GM12878 (cell line): ENCODE results near the gene ADAMTSL1. TPM values are rescaled to one million over a fixed set of nuclear protein-coding genes. Genes with fewer than 3 reads are reported as not detected.

Source experiments
- ATAC-seq: fragments of 200-7000 bp; cut with Tn5 transposase; 3 replicates; pipeline ENCODE4 v1.9.1; 2020; ENCODE audit warnings: mild to moderate bottlenecking, moderate library complexity
- BruUV-seq: library from RNA; stranded (reverse); fragments of 400-500 nt; replicated peaks from 2 replicates; lab custom pipeline; 2021; lab: Mats Ljungman, UMichigan
- CTCF ChIA-PET: fragments of 300-600 bp; sonication (Branson Sonifier 250); formaldehyde crosslinking; extraction: SDS; loops from one replicate; lab custom pipeline; 2021; ENCODE audit warnings: inconsistent platforms; lab: Yijun Ruan, JAX
- POLR2A ChIA-PET: fragments of 350-600 bp; formaldehyde crosslinking; extraction: SDS; loops from one replicate; lab custom pipeline; 2021; ENCODE audit warnings: inconsistent platforms; lab: Charles Lee
- RAD21 ChIA-PET: fragments of 300-600 bp; sonication (Branson Sonifier 250); formaldehyde crosslinking; loops from one replicate; lab custom pipeline; 2023; ENCODE audit warnings: antibody characterized with exemption; ENCODE audit not compliant: unreplicated experiment; lab: Charles Lee
- SMC1A ChIA-PET: fragments of 300-600 bp; sonication (Branson Sonifier 250); formaldehyde crosslinking; loops from one replicate; lab custom pipeline; 2023; ENCODE audit not compliant: unreplicated experiment, uncharacterized antibody; lab: Charles Lee
- DNase-seq: peaks from one replicate; pipeline ENCODE4 v3.0.0-alpha.2; 2011; ENCODE audit warnings: low read depth, low spot score
- FAIRE-seq: peaks from 3 replicates; lab custom pipeline; 2011; peaks lifted over from hg19 to GRCh38; lab: Jason Lieb, UNC
- H2AFZ ChIP-seq: 2 replicates; pipeline ENCODE4 v1.6.0; 2011; ENCODE audit warnings: low read depth, low read length, control low read depth; ENCODE audit not compliant: control insufficient read depth
- H3K27ac ChIP-seq: 2 replicates; pipeline ENCODE4 v1.5.1; 2011; ENCODE audit warnings: control low read depth; ENCODE audit not compliant: control insufficient read depth, insufficient read depth
- H3K27me3 ChIP-seq, 2 experiments: replicated peaks in 1 of 2; 2 replicates each; pipeline versions ENCODE4 v1.6.0 to v1.6.1; 2011; ENCODE audit warnings: low read length in 1 of 2; ENCODE audit not compliant: control insufficient read depth in 2 of 2, insufficient read depth in 2 of 2
- H3K36me3 ChIP-seq, 2 experiments: 2 replicates each; pipeline ENCODE4 v1.5.1; 2011; ENCODE audit warnings: low read length in 1 of 2; ENCODE audit not compliant: control insufficient read depth in 2 of 2, insufficient read depth in 2 of 2
- H3K4me1 ChIP-seq: 2 replicates; pipeline ENCODE4 v1.6.1; 2011; ENCODE audit warnings: mild to moderate bottlenecking, low read length, moderate library complexity, mixed read lengths; ENCODE audit not compliant: control insufficient read depth, insufficient read depth
- H3K4me2 ChIP-seq: 2 replicates; pipeline ENCODE4 v1.6.0; 2011; ENCODE audit warnings: control low read depth; ENCODE audit not compliant: control insufficient read depth, insufficient read depth
- H3K4me3 ChIP-seq: fragments of 200-600 bp; sonication (generic); 2 replicates; pipeline ENCODE4 v1.5.1; 2016
- H3K79me2 ChIP-seq: 2 replicates; pipeline ENCODE4 v1.6.0; 2011; ENCODE audit warnings: low read length; ENCODE audit not compliant: control insufficient read depth, insufficient read depth
- H3K9ac ChIP-seq: 2 replicates; pipeline ENCODE4 v1.8.0; 2011; ENCODE audit warnings: low read length, control low read depth, mixed read lengths; ENCODE audit not compliant: control insufficient read depth, insufficient read depth
- H3K9me3 ChIP-seq: replicated peaks from 3 replicates; pipeline ENCODE4 v1.5.1; 2011; ENCODE audit warnings: mild to moderate bottlenecking, low read length; ENCODE audit not compliant: control insufficient read depth, insufficient read depth
- H4K20me1 ChIP-seq: 2 replicates; pipeline ENCODE4 v1.6.0; 2011; ENCODE audit not compliant: control insufficient read depth, insufficient read depth
- FOXM1 ChIP-seq: IDR thresholded peaks from 2 replicates; pipeline ENCODE4 v1.6.1; 2012; ENCODE audit warnings: low read depth, mild to moderate bottlenecking, inconsistent platforms, low read length, moderate library complexity
- NR2C1 ChIP-seq: fragments of 450-650 bp; IDR thresholded peaks from 2 replicates; pipeline ENCODE4 v1.6.1; 2017; ENCODE audit warnings: antibody characterized with exemption, mild to moderate bottlenecking, moderate library complexity
- POU2F2 ChIP-seq: IDR thresholded peaks from 3 replicates; pipeline ENCODE4 v1.6.1; 2011; ENCODE audit warnings: low read depth, mild to moderate bottlenecking, low read length, borderline replicate concordance
- PRDM15 ChIP-seq: fragments of 450-650 bp; formaldehyde crosslinking; IDR thresholded peaks from 2 replicates; pipeline ENCODE4 v1.4.0; 2020; ENCODE audit warnings: mild to moderate bottlenecking, moderate library complexity
- RAD21 ChIP-seq: IDR thresholded peaks from 2 replicates; pipeline ENCODE4 v1.6.1; 2011; ENCODE audit warnings: mild to moderate bottlenecking, low read depth, low read length, moderate library complexity; ENCODE audit not compliant: insufficient read depth
- RB1 ChIP-seq: fragments of 450-650 bp; formaldehyde crosslinking; IDR thresholded peaks from 2 replicates; pipeline ENCODE4 v1.6.1; 2017; ENCODE audit warnings: mild to moderate bottlenecking, borderline replicate concordance
- RUNX3 ChIP-seq: IDR thresholded peaks from 2 replicates; pipeline ENCODE4 v1.6.1; 2012; ENCODE audit warnings: low read length, inconsistent platforms
- SMARCA5 ChIP-seq: fragments of 450-650 bp; IDR thresholded peaks from 2 replicates; pipeline ENCODE4 v1.6.1; 2017; ENCODE audit warnings: mild to moderate bottlenecking
- SPI1 ChIP-seq: IDR thresholded peaks from 2 replicates; pipeline ENCODE4 v1.6.1; 2011; ENCODE audit warnings: low read depth, mild to moderate bottlenecking, low read length, moderate library complexity, borderline replicate concordance; ENCODE audit not compliant: insufficient read depth
- SUZ12 ChIP-seq: fragments of 200-600 bp; sonication (generic); IDR thresholded peaks from one replicate; pipeline ENCODE4 v1.6.1; 2018; ENCODE audit warnings: antibody characterized with exemption, mild to moderate bottlenecking; ENCODE audit not compliant: unreplicated experiment
- TCF12 ChIP-seq: IDR thresholded peaks from 2 replicates; pipeline ENCODE4 v1.6.1; 2011; ENCODE audit warnings: low read depth, mild to moderate bottlenecking, low read length
- ZNF687 ChIP-seq: fragments of 450-650 bp; IDR thresholded peaks from 2 replicates; pipeline ENCODE4 v1.6.1; 2017; ENCODE audit warnings: mild to moderate bottlenecking, moderate library complexity
- WGBS: methylation state at CpG from one replicate; pipeline ENCODE4 v1.1.6; 2016; ENCODE audit warnings: low lambda C conversion rate; ENCODE audit not compliant: insufficient replicate concordance, insufficient coverage; ENCODE audit errors: missing lambda C conversion rate; 5-methylcytosine and 5-hydroxymethylcytosine counted together
- in situ Hi-C: fragments of 300-500 bp; cut with MboI; formaldehyde crosslinking; loops from 9 replicates; pipeline ENCODE4 v1.14.3; 2018; ENCODE audit warnings: mixed read lengths
- intact Hi-C: fragments of 100-400 bp; cut with micrococcal nuclease; formaldehyde crosslinking; loops from one replicate; pipeline ENCODE4 v1.14.2; 2022; ENCODE audit not compliant: unreplicated experiment
- polyA plus RNA-seq, 11 experiments: library from polyadenylated mRNA; depleted of rRNA in 4 of 11; unstranded in 6 of 11; stranded (reverse) in 5 of 11; fragments of >200 nt; fragmentation: Nextera tagmentation in 4 of 11; fragmentation: Illumina TruSeq in 1 of 11; extraction: Ambion mirVana in 4 of 11; extraction: Trizol in 1 of 11; gene quantifications; 1 replicate in 1 of 11; 2 replicates in 10 of 11; pipeline versions ENCODE4 v1.2.1 to v1.2.3, GENCODE V29; 2011 to 2016; ENCODE audit warnings: inconsistent platforms in 2 of 11, missing spikeins in 2 of 11, low read depth in 1 of 11
- total RNA-seq, 4 experiments: library from RNA; depleted of rRNA in 3 of 4; stranded (reverse); fragments of >200 nt in 3 of 4; fragmentation: Illumina TruSeq in 1 of 4; extraction: Trizol in 1 of 4; gene quantifications; 2 replicates each; pipeline versions ENCODE4 v1.2.1 to v1.2.3, GENCODE V29; 2013 to 2021
- TF ChIP-seq, protein P1 (sequence below): fragments of 450-650 bp; IDR thresholded peaks from 2 replicates; pipeline ENCODE4 v1.6.1; 2017; ENCODE audit warnings: borderline replicate concordance

Gene ADAMTSL1
- total and polyA plus RNA-seq, 10 of the 15 experiments (the other 5 are each of a cell fraction or from before 2014, with no cell fraction given), result 0.01 to 0.10 (median 0.07) TPM; not detected in 6

DNA sequence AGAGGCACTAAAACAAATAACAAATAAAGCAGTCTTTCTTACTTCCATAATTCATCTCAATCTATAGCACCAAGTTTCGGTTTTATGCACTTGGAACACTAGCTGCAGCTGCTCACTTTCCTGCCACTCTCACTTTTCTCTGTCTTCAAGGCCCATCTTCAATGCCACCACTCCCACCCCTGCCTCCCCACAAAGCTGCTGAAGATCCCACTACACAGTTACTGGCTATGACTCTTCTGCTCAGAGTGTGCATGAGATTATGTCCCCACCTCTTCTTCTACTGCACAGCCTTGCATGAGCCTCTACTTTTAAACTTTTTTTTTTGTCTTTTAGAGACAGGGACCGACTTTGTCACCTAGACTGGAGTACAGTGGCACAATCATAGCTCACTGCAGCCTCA lies 481.7 kb downstream of the ADAMTSL1 start:
- RAD21 ChIA-PET, result no interaction called here
- no TSS peak for BruUV-seq
- intact Hi-C loops (no loop called here), in situ Hi-C loops (no loop called here)
- ATAC-seq (no peak), DNase-seq (no peak), FAIRE-seq (no peak)
- no peaks in the 10 kb centered on the region for H4K20me1 ChIP-seq
- TF ChIP-seq SUZ12, result no peak
- TF ChIP-seq POU2F2, result no peak
- no peak for TF ChIP-seq SMARCA5
- no peak for TF ChIP-seq RB1
- no peak for TF ChIP-seq PRDM15 (CRISPR knock-in tag)
- TF ChIP-seq SPI1, result no peak
- no peak for TF ChIP-seq RUNX3
- no peak for TF ChIP-seq RAD21
- no peak for TF ChIP-seq FOXM1
- TF ChIP-seq, protein P1, sequence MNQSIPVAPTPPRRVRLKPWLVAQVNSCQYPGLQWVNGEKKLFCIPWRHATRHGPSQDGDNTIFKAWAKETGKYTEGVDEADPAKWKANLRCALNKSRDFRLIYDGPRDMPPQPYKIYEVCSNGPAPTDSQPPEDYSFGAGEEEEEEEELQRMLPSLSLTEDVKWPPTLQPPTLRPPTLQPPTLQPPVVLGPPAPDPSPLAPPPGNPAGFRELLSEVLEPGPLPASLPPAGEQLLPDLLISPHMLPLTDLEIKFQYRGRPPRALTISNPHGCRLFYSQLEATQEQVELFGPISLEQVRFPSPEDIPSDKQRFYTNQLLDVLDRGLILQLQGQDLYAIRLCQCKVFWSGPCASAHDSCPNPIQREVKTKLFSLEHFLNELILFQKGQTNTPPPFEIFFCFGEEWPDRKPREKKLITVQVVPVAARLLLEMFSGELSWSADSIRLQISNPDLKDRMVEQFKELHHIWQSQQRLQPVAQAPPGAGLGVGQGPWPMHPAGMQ, result no peak
- TF ChIP-seq TCF12, result no peak
- TF ChIP-seq ZNF687, result no peak
- no peak for TF ChIP-seq NR2C1
- SMC1A ChIA-PET, result no interaction called here
- no peak overlapping the region for H3K4me3 ChIP-seq
- CTCF ChIA-PET, result no interaction called here
- no peak overlapping the region for H2AFZ ChIP-seq
- WGBS, result 0% methylated on average over 2 of the region's 2 CpGs
- POLR2A ChIA-PET, result no interaction called here
- H3K27me3 ChIP-seq, result no peaks in the 10 kb centered on the region; a peak in 2 of 4 replicates
- no peak overlapping the region for H3K4me2 ChIP-seq
- H3K27ac ChIP-seq, result no peak overlapping the region
- no peaks in the 10 kb centered on the region for H3K36me3 ChIP-seq
- H3K79me2 ChIP-seq, result no peaks in the 10 kb centered on the region
- no peak overlapping the region for H3K9ac ChIP-seq
- no peaks in the 10 kb centered on the region for H3K4me1 ChIP-seq
- no peaks in the 10 kb centered on the region for H3K9me3 ChIP-seq
